Activated CD8-positive, alpha-beta T cell treated with anti-CD3 and anti-CD28 coated beads for 36 hours (primary cell): ENCODE measurements around the gene MT1B. TPM values are rescaled to one million over a fixed set of nuclear protein-coding genes. Genes with fewer than 3 reads are reported as not detected.

ENCODE experiments used
- ATAC-seq: fragments of 200-7000 bp; cut with Tn5 transposase; one replicate; pipeline ENCODE4 v1.10.0; 2021; ENCODE audit warnings: mild to moderate bottlenecking, moderate library complexity
- CTCF ChIA-PET: fragments of 350-600 bp; sonication (Branson Sonifier 250); formaldehyde crosslinking; loops from one replicate; lab custom pipeline; 2021; ENCODE audit warnings: antibody characterized with exemption; lab: Charles Lee
- POLR2A ChIA-PET: fragments of 350-600 bp; sonication (Branson Sonifier 250); formaldehyde crosslinking; loops from one replicate; lab custom pipeline; 2021; ENCODE audit warnings: antibody characterized with exemption; lab: Charles Lee
- DNase-seq: peaks from one replicate; pipeline ENCODE4 v3.0.0-alpha.2; 2020
- H3K27ac Mint-ChIP-seq: one replicate; pipeline ENCODE4 v1.8.0; 2021; ENCODE audit warnings: mild to moderate bottlenecking, mixed read lengths
- H3K27me3 Mint-ChIP-seq: one replicate; pipeline ENCODE4 v1.8.0; 2021; ENCODE audit warnings: mixed read lengths
- H3K36me3 Mint-ChIP-seq: one replicate; pipeline ENCODE4 v1.8.0; 2021; ENCODE audit warnings: low read depth, mixed read lengths
- H3K4me1 Mint-ChIP-seq: one replicate; pipeline ENCODE4 v1.8.0; 2021; ENCODE audit warnings: low read depth, mixed read lengths
- H3K4me3 Mint-ChIP-seq: one replicate; pipeline ENCODE4 v1.8.0; 2021; ENCODE audit warnings: mild to moderate bottlenecking, moderate library complexity, mixed read lengths
- H3K9me3 Mint-ChIP-seq: one replicate; pipeline ENCODE4 v1.8.0; 2021; ENCODE audit warnings: mixed read lengths
- CTCF ChIP-seq: fragments of 200-600 bp; IDR thresholded peaks from one replicate; pipeline ENCODE4 v1.8.0; 2022; ENCODE audit warnings: antibody characterized with exemption, mild to moderate bottlenecking
- intact Hi-C: fragments of 100-400 bp; cut with micrococcal nuclease; formaldehyde crosslinking; loops from one replicate; pipeline ENCODE4 v1.10.0; 2022
- total RNA-seq, 2 experiments: library from RNA; stranded (reverse); gene quantifications; one replicate each; pipeline ENCODE4 v1.2.3, GENCODE V29; 2021

The MT1B gene
- total RNA-seq, 2 experiments from 2014 or later = not detected

GRCh38 chr16:56635441-56635967 is 16.2 kb upstream of the MT1B start:
- no peaks in the 10 kb centered on the region for H3K9me3 Mint-ChIP-seq
- peaks cover 23% of the 10 kb centered on the region for H3K4me1 Mint-ChIP-seq
- CTCF ChIA-PET = interaction anchor here (2.6 kb wide), 1 partner anchor 10 kb away, joined by 6 read pairs; the partner anchor contains the start of gene MT1E
- TF ChIP-seq CTCF = no peak
- H3K27me3 Mint-ChIP-seq = peaks cover 83% of the 10 kb centered on the region
- no peak for ATAC-seq
- H3K27ac Mint-ChIP-seq = no peak overlapping the region
- intact Hi-C loops = no loop called here
- DNase-seq = peak; percentile 39
- POLR2A ChIA-PET = no interaction called here
- no peaks in the 10 kb centered on the region for H3K36me3 Mint-ChIP-seq
- H3K4me3 Mint-ChIP-seq = peak overlapping the region; percentile 39

- intact Hi-C loops = no loop called here
- ATAC-seq (no peak), DNase-seq (no peak)
- Mint-ChIP-seq H3K36me3 (no peaks in the 10 kb centered on the region), H3K4me1 (peaks cover 21% of the 10 kb centered on the region), H3K27ac (no peak overlapping the region), H3K4me3 (no peak overlapping the region), H3K9me3 (no peaks in the 10 kb centered on the region), H3K27me3 (peaks cover 84% of the 10 kb centered on the region)
- ChIA-PET CTCF (interaction anchor here (2.6 kb wide), 1 partner anchor 11 kb away, joined by 6 read pairs; the partner anchor contains the start of gene MT1E), POLR2A (interaction anchor here (1.0 kb wide), 1 partner anchor 45 kb away, joined by 3 read pairs; no protein-coding TSS in a partner anchor)
- no peak for TF ChIP-seq CTCF
Measured at GRCh38 chr16:56636616-56637413, 14.9 kb upstream of the MT1B start.

- DNase-seq (no peak), ATAC-seq (peak; percentile 31)
- Mint-ChIP-seq H3K27me3 (peaks cover 75% of the 10 kb centered on the region), H3K27ac (no peak within 1 kb of the TSS), H3K4me3 (peak within 1 kb of the TSS; percentile 47), H3K36me3 (no peaks in the 10 kb centered on the region), H3K9me3 (no peaks in the 10 kb centered on the region), H3K4me1 (peaks cover 24% of the 10 kb centered on the region)
- ChIA-PET POLR2A (no interaction called here), CTCF (interaction anchor here (2.6 kb wide), 1 partner anchor 13 kb away, joined by 6 read pairs; the partner anchor contains the start of gene MT1E)
- no peak for TF ChIP-seq CTCF
- intact Hi-C loops = no loop called here
Measured at GRCh38 chr16:56637814-56638750, 13.6 kb upstream of the MT1B start, which contains the start of gene MT1A. Gene MT1A (plus strand): TSS chr16:56638666. CDS start chr16:56638739, 73 bp downstream.

GRCh38 chr16:56639045-56639444 is 12.6 kb upstream of the MT1B start:
- H3K36me3 Mint-ChIP-seq = no peaks in the 10 kb centered on the region
- H3K4me3 Mint-ChIP-seq = no peak overlapping the region
- H3K4me1 Mint-ChIP-seq = peaks cover 31% of the 10 kb centered on the region
- TF ChIP-seq CTCF = no peak
- CTCF ChIA-PET = interaction anchor here (0.7 kb wide), 1 partner anchor 8 kb away, joined by 4 read pairs; no protein-coding TSS in a partner anchor
- POLR2A ChIA-PET = interaction anchor here (1.1 to 1.3 kb wide), 2 partner anchors 13 to 50 kb away, joined by 3 to 5 read pairs; partner anchors contain the start of gene MT1E
- no peak for ATAC-seq
- intact Hi-C loops = no loop called here
- H3K27ac Mint-ChIP-seq = no peak overlapping the region
- H3K9me3 Mint-ChIP-seq = no peaks in the 10 kb centered on the region
- DNase-seq = no peak
- peaks cover 66% of the 10 kb centered on the region for H3K27me3 Mint-ChIP-seq
